Prostate gland (tissue), 2 donors: ENCODE data around the gene MAN2B1. TPM values are rescaled to one million over a fixed set of nuclear protein-coding genes. Genes with fewer than 3 reads are reported as not detected.

Source experiments
- DNase-seq: peaks from one replicate; pipeline ENCODE4 v3.0.0-alpha.2; 2019; ENCODE audit warnings: low spot score
- H3K27ac ChIP-seq, 2 donors: fragments of 200-600 bp; sonication (generic); 2 replicates each; pipeline ENCODE4 v1.5.1; 2017 to 2019
- H3K27me3 ChIP-seq: fragments of 200-600 bp; sonication (generic); replicated peaks from 2 replicates; pipeline ENCODE4 v1.5.1; 2019; ENCODE audit not compliant: insufficient read depth
- H3K36me3 ChIP-seq, 2 donors: fragments of 200-600 bp; sonication (generic); 1 replicate in 1 of 2; 2 replicates in 1 of 2; pipeline versions ENCODE4 v1.5.1 to v1.8.1; 2017 to 2019
- H3K4me1 ChIP-seq: fragments of 200-600 bp; sonication (generic); replicated peaks from 2 replicates; pipeline ENCODE4 v1.5.1; 2019
- H3K4me3 ChIP-seq, 2 donors: fragments of 200-600 bp; sonication (generic); 2 replicates each; pipeline ENCODE4 v1.5.1; 2017 to 2019
- H3K9me3 ChIP-seq: fragments of 200-600 bp; sonication (generic); 2 replicates; pipeline ENCODE4 v1.5.1; 2017
- POLR2A ChIP-seq: fragments of 450-650 bp; IDR thresholded peaks from one replicate; pipeline ENCODE4 v1.6.1; 2016; ENCODE audit warnings: antibody characterized with exemption, mild to moderate bottlenecking
- POLR2AphosphoS5 ChIP-seq: sonication (generic); formaldehyde crosslinking; IDR thresholded peaks from one replicate; pipeline ENCODE4 v1.6.1; 2017; ENCODE audit warnings: antibody characterized with exemption
- WGBS: methylation state at CpG from one replicate; pipeline ENCODE4 v1.1.5; 2018; 5-methylcytosine and 5-hydroxymethylcytosine counted together
- intact Hi-C: fragments of 100-400 bp; cut with DNase I; formaldehyde crosslinking; loops from one replicate; pipeline ENCODE4 v1.14.2; 2022
- total RNA-seq, 2 donors: library from RNA; depleted of rRNA; stranded (reverse); fragments of >200 nt; gene quantifications; one replicate each; pipeline ENCODE4 v1.1.0, GENCODE V29; 2016
- TF ChIP-seq, protein P1 (sequence below), 4 experiments: fragments of 200-600 bp in 2 of 4; fragments of 450-650 bp in 2 of 4; sonication (generic) in 2 of 4; IDR thresholded peaks; 1 replicate in 3 of 4; 2 replicates in 1 of 4; pipeline ENCODE4 v1.5.1; 2016 to 2019; ENCODE audit warnings: antibody characterized with exemption in 4 of 4, mild to moderate bottlenecking in 2 of 4, moderate library complexity in 2 of 4

The MAN2B1 gene
- total RNA-seq, 2 donors from 2014 or later = 60.2 to 91.9 TPM

DNA sequence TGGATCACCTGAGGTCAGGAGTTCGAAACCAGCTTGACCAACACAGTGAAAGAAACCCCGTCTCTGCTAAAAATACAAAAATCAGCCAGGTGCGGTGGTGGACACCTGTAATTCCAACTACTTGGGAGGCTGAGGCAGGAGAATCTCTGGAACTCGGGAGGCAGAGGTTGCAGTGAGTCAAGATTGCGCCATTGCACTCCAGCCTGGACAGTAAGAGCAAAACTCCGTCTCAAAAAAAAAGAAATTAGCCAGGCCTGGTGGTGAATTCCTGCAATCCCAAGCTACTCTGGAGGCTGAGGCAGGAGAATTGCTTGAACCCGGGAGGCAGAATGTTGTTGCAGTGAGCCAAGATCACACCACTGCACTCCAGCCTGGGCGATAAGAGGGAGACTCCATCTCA is 42.1 kb upstream of the MAN2B1 start:
- Histone ChIP-seq H3K36me3 (peaks cover 17 to 29% of the 10 kb centered on the region in 2 donors), H3K27me3 (no peaks in the 10 kb centered on the region)

DNA sequence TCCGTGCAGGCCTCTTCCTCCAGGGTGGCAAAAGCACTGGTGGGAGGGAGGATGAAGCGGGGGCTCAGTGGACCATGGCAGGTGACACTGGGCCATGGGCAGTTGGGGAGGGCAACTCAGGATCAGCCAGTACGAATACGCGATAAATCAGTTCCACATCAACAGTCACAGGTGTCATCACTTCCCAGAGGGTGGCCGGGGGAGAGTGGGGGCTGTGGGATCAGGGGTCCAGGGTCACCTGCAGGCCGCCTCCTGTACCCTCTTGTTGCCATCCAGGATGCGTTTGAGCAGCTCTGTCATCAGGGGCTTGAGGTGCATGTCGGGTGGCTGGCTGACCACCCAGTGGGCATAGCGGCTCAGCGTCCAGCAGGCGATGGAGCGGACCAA is 39.8 kb upstream of the MAN2B1 start:
- H3K4me1 ChIP-seq = no peaks in the 10 kb centered on the region
- H3K4me3 ChIP-seq = no peak overlapping the region
- no peak for DNase-seq
- no peaks in the 10 kb centered on the region for H3K9me3 ChIP-seq
- WGBS = 95% methylated on average over 13 of the region's 13 CpGs
- H3K27me3 ChIP-seq = no peaks in the 10 kb centered on the region
- no peak overlapping the region for H3K27ac ChIP-seq
- TF ChIP-seq POLR2A (no peak), POLR2AphosphoS5 (no peak)
- TF ChIP-seq, protein P1, sequence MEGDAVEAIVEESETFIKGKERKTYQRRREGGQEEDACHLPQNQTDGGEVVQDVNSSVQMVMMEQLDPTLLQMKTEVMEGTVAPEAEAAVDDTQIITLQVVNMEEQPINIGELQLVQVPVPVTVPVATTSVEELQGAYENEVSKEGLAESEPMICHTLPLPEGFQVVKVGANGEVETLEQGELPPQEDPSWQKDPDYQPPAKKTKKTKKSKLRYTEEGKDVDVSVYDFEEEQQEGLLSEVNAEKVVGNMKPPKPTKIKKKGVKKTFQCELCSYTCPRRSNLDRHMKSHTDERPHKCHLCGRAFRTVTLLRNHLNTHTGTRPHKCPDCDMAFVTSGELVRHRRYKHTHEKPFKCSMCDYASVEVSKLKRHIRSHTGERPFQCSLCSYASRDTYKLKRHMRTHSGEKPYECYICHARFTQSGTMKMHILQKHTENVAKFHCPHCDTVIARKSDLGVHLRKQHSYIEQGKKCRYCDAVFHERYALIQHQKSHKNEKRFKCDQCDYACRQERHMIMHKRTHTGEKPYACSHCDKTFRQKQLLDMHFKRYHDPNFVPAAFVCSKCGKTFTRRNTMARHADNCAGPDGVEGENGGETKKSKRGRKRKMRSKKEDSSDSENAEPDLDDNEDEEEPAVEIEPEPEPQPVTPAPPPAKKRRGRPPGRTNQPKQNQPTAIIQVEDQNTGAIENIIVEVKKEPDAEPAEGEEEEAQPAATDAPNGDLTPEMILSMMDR (IDR thresholded peaks at IDR 0.05) = no peak
- H3K36me3 ChIP-seq = peaks cover 34 to 41% of the 10 kb centered on the region in 2 donors
- intact Hi-C loops = no loop called here

More for the DNA sequence above, 42.1 kb upstream of the MAN2B1 start:
- TF ChIP-seq, protein P1 (IDR thresholded peaks at IDR 0.05) = no peak
- TF ChIP-seq POLR2A (no peak), POLR2AphosphoS5 (no peak)
- H3K9me3 ChIP-seq = no peaks in the 10 kb centered on the region
- H3K27ac ChIP-seq = no peak overlapping the region
- DNase-seq = no peak
- H3K4me1 ChIP-seq = no peaks in the 10 kb centered on the region
- H3K4me3 ChIP-seq = no peak overlapping the region
- WGBS = 92% methylated on average over 8 of the region's 8 CpGs
- intact Hi-C loops = no loop called here

DNA sequence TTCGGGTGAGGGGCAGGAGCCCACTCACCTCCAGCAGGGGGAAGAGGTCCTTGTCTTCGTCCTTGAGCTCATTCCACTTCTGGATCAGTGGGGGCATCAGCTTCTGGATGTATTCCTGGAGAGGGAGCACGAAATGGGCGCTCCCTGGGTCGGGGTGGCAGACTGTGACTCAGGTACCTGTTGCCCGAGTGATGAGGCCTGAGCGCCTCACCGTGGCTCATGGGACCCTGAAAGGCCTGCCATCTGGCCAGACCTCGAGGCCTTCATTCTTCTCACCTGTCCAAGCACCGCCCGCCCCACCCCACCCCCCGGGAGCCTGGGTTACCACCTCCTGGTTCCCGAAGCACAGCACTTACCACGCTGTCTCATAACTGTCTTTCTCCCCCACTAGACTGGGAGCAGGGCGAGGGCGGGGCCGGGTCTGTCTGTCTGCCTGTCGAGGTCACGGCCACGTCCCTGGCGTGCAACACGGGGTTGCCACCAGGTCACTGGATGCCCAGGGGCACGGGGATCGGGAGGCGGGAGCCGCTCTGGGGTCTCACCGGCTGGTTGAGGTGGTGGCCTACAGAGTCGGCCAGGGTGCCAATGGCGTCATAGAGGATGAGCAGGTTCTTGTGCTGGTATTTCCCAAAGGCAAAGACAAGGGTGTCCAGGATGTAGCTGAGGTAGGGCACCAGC is 39.3 kb upstream of the MAN2B1 start:
- Histone ChIP-seq H3K4me1 (no peaks in the 10 kb centered on the region), H3K4me3 (no peak overlapping the region), H3K36me3 (peaks cover 34 to 41% of the 10 kb centered on the region in 2 donors), H3K9me3 (no peaks in the 10 kb centered on the region), H3K27me3 (no peaks in the 10 kb centered on the region), H3K27ac (no peak overlapping the region)
- 89% methylated on average over 29 of the region's 29 CpGs for WGBS
- TF ChIP-seq POLR2AphosphoS5 (no peak), POLR2A (no peak)
- TF ChIP-seq, protein P1 (IDR thresholded peaks at IDR 0.05) = no peak
- intact Hi-C loops = no loop called here
- DNase-seq = no peak

DNA sequence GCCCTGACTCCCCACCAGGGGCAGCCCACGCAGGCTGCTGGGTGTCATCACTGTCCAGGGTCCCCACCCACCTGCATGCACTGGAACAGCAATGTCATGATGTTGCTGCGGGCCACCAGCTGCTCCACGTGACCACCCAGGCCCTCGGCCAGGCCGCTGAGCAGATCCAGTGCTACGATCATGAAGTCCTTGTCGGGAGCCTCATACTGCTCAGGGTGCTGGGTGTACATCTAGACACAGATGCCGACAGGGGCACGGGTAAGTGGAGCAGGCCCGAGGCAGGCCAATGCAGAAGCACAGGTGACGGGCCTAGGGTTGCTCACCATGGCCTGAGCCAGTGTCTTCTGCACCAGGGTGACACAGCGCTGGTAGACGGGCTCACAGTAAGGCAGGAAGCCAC is 38.6 kb upstream of the MAN2B1 start:
- intact Hi-C loops = no loop called here
- no peak for DNase-seq
- H3K36me3 ChIP-seq = peaks cover 34 to 39% of the 10 kb centered on the region in 2 donors
- H3K27ac ChIP-seq = no peak overlapping the region
- 93% methylated on average over 12 of the region's 13 CpGs for WGBS
- H3K4me1 ChIP-seq = no peaks in the 10 kb centered on the region
- no peaks in the 10 kb centered on the region for H3K9me3 ChIP-seq
- TF ChIP-seq POLR2AphosphoS5 (no peak), POLR2A (no peak)
- TF ChIP-seq, protein P1 (IDR thresholded peaks at IDR 0.05) = no peak
- no peaks in the 10 kb centered on the region for H3K27me3 ChIP-seq
- H3K4me3 ChIP-seq = no peak overlapping the region

DNA sequence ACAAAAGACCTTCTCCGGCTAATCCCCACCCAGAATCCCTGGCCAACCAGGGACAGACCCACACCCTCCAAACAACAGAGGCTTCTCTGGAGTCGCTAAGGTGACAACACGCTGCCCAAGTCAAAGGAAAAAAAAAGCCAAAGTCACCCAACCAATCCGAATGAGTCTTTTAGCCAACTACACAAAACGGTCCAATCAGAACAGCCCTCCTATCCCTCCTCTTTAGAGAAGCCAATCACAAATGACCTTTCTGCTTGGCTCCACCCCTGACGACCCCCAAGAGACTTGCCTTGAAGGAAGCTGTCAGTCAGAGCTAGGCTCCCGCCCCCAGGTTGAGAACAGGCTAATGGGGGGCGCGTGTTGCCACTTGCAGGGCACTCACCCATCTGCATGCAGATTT is 36.5 kb upstream of the MAN2B1 start:
- no peak for DNase-seq
- Histone ChIP-seq H3K36me3 (peaks cover 34 to 38% of the 10 kb centered on the region in 2 donors), H3K9me3 (no peaks in the 10 kb centered on the region), H3K27ac (no peak overlapping the region), H3K4me3 (no peak overlapping the region), H3K27me3 (no peaks in the 10 kb centered on the region), H3K4me1 (no peaks in the 10 kb centered on the region)
- WGBS = 63% methylated on average over 9 of the region's 9 CpGs
- intact Hi-C loops = no loop called here
- TF ChIP-seq, protein P1 (IDR thresholded peaks at IDR 0.05) = no peak
- no peak for TF ChIP-seq POLR2A
- TF ChIP-seq POLR2AphosphoS5 = no peak
